AG04450 (cell line): ENCODE results near the gene LRMDA. TPM values are rescaled to one million over a fixed set of nuclear protein-coding genes. Genes with fewer than 3 reads are reported as not detected.

Experiments
- CTCF ChIA-PET: fragments of 300-600, 350-600 bp; formaldehyde crosslinking; extraction: SDS; loops from one replicate; lab custom pipeline; 2022; ENCODE audit warnings: antibody characterized with exemption, inconsistent platforms; lab: Charles Lee
- POLR2A ChIA-PET: fragments of 350-600 bp; formaldehyde crosslinking; extraction: SDS; loops from one replicate; lab custom pipeline; 2021; ENCODE audit warnings: antibody characterized with exemption, inconsistent platforms; lab: Yijun Ruan, JAX
- DNase-seq: peaks from one replicate; pipeline ENCODE4 v3.0.0-alpha.2; 2011; ENCODE audit warnings: low read depth, low spot score
- H3K27ac ChIP-seq: one replicate; pipeline ENCODE4 v1.5.1; 2012; ENCODE audit warnings: low read depth, low read length, control low read depth
- H3K27me3 ChIP-seq: one replicate; pipeline ENCODE4 v1.6.0; 2012; ENCODE audit warnings: low read length; ENCODE audit not compliant: control insufficient read depth, insufficient read depth
- H3K4me3 ChIP-seq: 2 replicates; pipeline ENCODE4 v1.5.1; 2011; ENCODE audit warnings: mild to moderate bottlenecking, low read depth, low read length, control low read depth
- H3K9me3 ChIP-seq: 2 replicates; pipeline ENCODE4 v1.5.1; 2012; ENCODE audit warnings: low read length; ENCODE audit not compliant: control insufficient read depth, insufficient read depth
- polyA plus RNA-seq: library from polyadenylated mRNA; depleted of rRNA; stranded (reverse); fragments of >200 nt; gene quantifications from 2 replicates; pipeline ENCODE4 v1.2.3, GENCODE V29; 2011
- TF ChIP-seq, protein P1 (sequence below): IDR thresholded peaks from 2 replicates; pipeline ENCODE4 v1.5.1; 2011; ENCODE audit warnings: low read depth, low read length, control low read depth, inconsistent platforms

The LRMDA gene
- polyA plus RNA-seq, 1 experiment, result 0.12 TPM

- POLR2A ChIA-PET, result no interaction called here
- H3K27me3 ChIP-seq, result peaks cover 12% of the 10 kb centered on the region
- H3K9me3 ChIP-seq, result no peaks in the 10 kb centered on the region
- CTCF ChIA-PET, result no interaction called here
- H3K27ac ChIP-seq, result no peak overlapping the region
- no peak for DNase-seq
- no peak overlapping the region for H3K4me3 ChIP-seq
- TF ChIP-seq, protein P1, sequence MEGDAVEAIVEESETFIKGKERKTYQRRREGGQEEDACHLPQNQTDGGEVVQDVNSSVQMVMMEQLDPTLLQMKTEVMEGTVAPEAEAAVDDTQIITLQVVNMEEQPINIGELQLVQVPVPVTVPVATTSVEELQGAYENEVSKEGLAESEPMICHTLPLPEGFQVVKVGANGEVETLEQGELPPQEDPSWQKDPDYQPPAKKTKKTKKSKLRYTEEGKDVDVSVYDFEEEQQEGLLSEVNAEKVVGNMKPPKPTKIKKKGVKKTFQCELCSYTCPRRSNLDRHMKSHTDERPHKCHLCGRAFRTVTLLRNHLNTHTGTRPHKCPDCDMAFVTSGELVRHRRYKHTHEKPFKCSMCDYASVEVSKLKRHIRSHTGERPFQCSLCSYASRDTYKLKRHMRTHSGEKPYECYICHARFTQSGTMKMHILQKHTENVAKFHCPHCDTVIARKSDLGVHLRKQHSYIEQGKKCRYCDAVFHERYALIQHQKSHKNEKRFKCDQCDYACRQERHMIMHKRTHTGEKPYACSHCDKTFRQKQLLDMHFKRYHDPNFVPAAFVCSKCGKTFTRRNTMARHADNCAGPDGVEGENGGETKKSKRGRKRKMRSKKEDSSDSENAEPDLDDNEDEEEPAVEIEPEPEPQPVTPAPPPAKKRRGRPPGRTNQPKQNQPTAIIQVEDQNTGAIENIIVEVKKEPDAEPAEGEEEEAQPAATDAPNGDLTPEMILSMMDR, result no peak
These were observed 181.7 kb downstream of the LRMDA start for GRCh38 chr10:75612904-75613684.

DNA sequence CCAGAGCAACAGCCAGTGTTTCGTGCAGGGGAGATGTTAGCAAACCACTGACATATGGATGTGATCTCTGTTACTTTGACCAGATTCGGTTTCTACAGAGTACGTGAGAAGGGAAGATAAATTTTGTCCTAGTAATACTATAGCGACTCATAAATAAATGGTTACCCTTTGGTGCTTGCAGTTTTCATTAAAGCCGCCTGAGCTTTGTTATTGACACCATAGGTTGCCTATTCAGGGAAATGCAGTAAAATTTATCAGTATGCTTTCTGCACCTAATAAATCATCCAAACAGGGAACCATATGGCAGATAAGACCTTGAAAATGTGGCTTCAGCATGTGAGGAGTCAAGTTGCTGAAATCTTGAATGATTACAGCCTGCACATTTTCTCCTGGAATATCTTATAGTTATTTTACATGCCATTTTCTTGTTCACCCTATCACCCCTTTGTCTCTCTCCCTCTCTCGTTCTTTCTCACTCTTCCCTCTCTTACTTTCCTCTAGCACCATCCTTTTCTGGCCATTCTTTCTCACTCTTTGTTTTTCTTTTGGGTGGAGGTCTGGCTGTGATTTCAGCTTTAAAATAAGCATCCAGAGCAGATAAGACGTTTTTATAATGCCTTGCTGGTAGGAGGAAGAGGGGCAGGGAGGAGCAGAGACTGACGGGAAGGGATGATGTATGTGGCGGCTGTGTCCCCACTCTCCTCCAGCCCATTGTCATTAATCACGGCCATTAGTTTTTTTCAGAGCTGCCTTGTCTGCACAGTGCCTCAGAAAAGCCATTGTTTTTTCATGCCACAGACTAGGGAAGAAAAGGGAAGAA is 182.5 kb downstream of the LRMDA start:
- Histone ChIP-seq H3K27me3 (peaks cover 12% of the 10 kb centered on the region), H3K27ac (no peak overlapping the region), H3K4me3 (no peak overlapping the region), H3K9me3 (no peaks in the 10 kb centered on the region)
- TF ChIP-seq, protein P1, result no peak
- POLR2A ChIA-PET, result no interaction called here
- no peak for DNase-seq
- CTCF ChIA-PET, result no interaction called here

DNA sequence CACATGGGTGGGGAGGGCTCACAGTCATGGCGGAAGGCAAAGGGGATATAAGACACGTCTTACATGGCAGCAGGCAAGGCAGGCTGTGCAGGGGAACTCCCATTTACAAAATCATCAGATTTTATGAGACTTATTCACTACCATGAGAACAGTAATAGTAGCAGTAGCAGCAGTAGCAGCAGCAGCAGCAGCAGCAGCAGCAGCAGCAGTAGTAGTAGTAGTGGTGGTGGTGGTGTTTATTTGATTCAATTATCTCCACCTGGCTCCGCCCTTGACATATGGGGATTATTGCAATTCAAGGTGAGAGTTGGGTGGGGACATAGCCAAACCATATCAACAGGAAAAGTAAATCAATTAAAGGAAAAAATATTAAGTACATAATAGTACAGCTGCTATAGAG is 184.7 kb downstream of the LRMDA start:
- POLR2A ChIA-PET, result no interaction called here
- Histone ChIP-seq H3K27ac (no peak overlapping the region), H3K27me3 (peaks cover 12% of the 10 kb centered on the region), H3K9me3 (no peaks in the 10 kb centered on the region), H3K4me3 (no peak overlapping the region)
- CTCF ChIA-PET, result no interaction called here
- TF ChIP-seq, protein P1, result no peak
- no peak for DNase-seq

- POLR2A ChIA-PET, result no interaction called here
- no peak for DNase-seq
- TF ChIP-seq, protein P1, result no peak
- Histone ChIP-seq H3K9me3 (no peaks in the 10 kb centered on the region), H3K4me3 (no peak overlapping the region), H3K27me3 (peaks cover 10% of the 10 kb centered on the region), H3K27ac (no peak overlapping the region)
- CTCF ChIA-PET, result no interaction called here
These were observed 185.6 kb downstream of the LRMDA start for GRCh38 chr10:75616874-75617478.
